HEK293 (cell line): ENCODE results near the gene PIEZO1.

Experiments
- EGR2 ChIP-seq: fragments of 450-650 bp; formaldehyde crosslinking; IDR thresholded peaks from 2 replicates; pipeline ENCODE4 v1.5.1; 2016; ENCODE audit warnings: low read depth, missing biosample characterization, missing genetic modification characterization
- HOXD13 ChIP-seq: sonication (generic); formaldehyde crosslinking; IDR thresholded peaks from 2 replicates; pipeline ENCODE4 v1.8.0; 2022; ENCODE audit warnings: missing genetic modification reagents, borderline replicate concordance
- PRDM1 ChIP-seq: fragments of 450-650 bp; formaldehyde crosslinking; IDR thresholded peaks from 2 replicates; pipeline ENCODE4; 2016; ENCODE audit warnings: missing biosample characterization, missing genetic modification characterization
- RBAK ChIP-seq: fragments of 450-650 bp; formaldehyde crosslinking; IDR thresholded peaks from 2 replicates; pipeline ENCODE4 v1.5.1; 2016; ENCODE audit warnings: missing biosample characterization, missing genetic modification characterization
- SP3 ChIP-seq: fragments of 450-650 bp; formaldehyde crosslinking; IDR thresholded peaks from 2 replicates; pipeline ENCODE4 v1.5.1; 2016; ENCODE audit warnings: missing biosample characterization, missing genetic modification characterization
- SP7 ChIP-seq: fragments of 450-650 bp; formaldehyde crosslinking; IDR thresholded peaks from 2 replicates; pipeline ENCODE4 v1.5.1; 2016; ENCODE audit warnings: missing biosample characterization, missing genetic modification characterization
- ZBTB20 ChIP-seq: fragments of 450-650 bp; formaldehyde crosslinking; IDR thresholded peaks from 2 replicates; pipeline ENCODE4 v1.5.1; 2016; ENCODE audit warnings: missing biosample characterization, missing genetic modification characterization
- ZBTB26 ChIP-seq: fragments of 450-650 bp; formaldehyde crosslinking; optimal IDR thresholded peaks from 2 replicates; pipeline ENCODE3; 2016; ENCODE audit warnings: missing biosample characterization, mild to moderate bottlenecking, missing genetic modification characterization
- ZFP69B ChIP-seq: fragments of 450-650 bp; formaldehyde crosslinking; IDR thresholded peaks from 2 replicates; pipeline ENCODE4 v1.5.1; 2016; ENCODE audit warnings: missing biosample characterization, missing genetic modification characterization
- ZIC2 ChIP-seq: fragments of 450-650 bp; formaldehyde crosslinking; IDR thresholded peaks from 2 replicates; pipeline ENCODE4 v1.5.1; 2016; ENCODE audit warnings: missing biosample characterization, missing genetic modification characterization
- ZNF121 ChIP-seq: fragments of 450-650 bp; formaldehyde crosslinking; IDR thresholded peaks from 2 replicates; pipeline ENCODE4 v1.5.1; 2016; ENCODE audit warnings: missing biosample characterization, missing genetic modification characterization
- ZNF133 ChIP-seq: fragments of 450-650 bp; formaldehyde crosslinking; IDR thresholded peaks from 2 replicates; pipeline ENCODE4 v1.5.1; 2016; ENCODE audit warnings: missing biosample characterization, missing genetic modification characterization
- ZNF174 ChIP-seq: fragments of 450-650 bp; formaldehyde crosslinking; IDR thresholded peaks from 2 replicates; pipeline ENCODE4 v1.5.0; 2017; ENCODE audit warnings: missing biosample characterization, mild to moderate bottlenecking, missing genetic modification characterization
- ZNF18 ChIP-seq: fragments of 450-650 bp; formaldehyde crosslinking; IDR thresholded peaks from 2 replicates; pipeline ENCODE4 v1.5.1; 2016; ENCODE audit warnings: missing biosample characterization, missing genetic modification characterization
- ZNF19 ChIP-seq: fragments of 450-650 bp; formaldehyde crosslinking; IDR thresholded peaks from 2 replicates; pipeline ENCODE4; 2016; ENCODE audit warnings: missing biosample characterization, missing genetic modification characterization, low read depth
- ZNF223 ChIP-seq: fragments of 450-650 bp; formaldehyde crosslinking; IDR thresholded peaks from 2 replicates; pipeline ENCODE4 v1.5.1; 2016; ENCODE audit warnings: missing biosample characterization, missing genetic modification characterization
- ZNF266 ChIP-seq: fragments of 450-650 bp; formaldehyde crosslinking; IDR thresholded peaks from 2 replicates; pipeline ENCODE4 v1.5.1; 2016; ENCODE audit warnings: missing biosample characterization, missing genetic modification characterization, low read depth
- ZNF302 ChIP-seq: fragments of 450-650 bp; formaldehyde crosslinking; IDR thresholded peaks from 2 replicates; pipeline ENCODE4 v1.5.1; 2016; ENCODE audit warnings: missing biosample characterization, missing genetic modification characterization, low read depth
- ZNF311 ChIP-seq: fragments of 450-650 bp; formaldehyde crosslinking; IDR thresholded peaks from 2 replicates; pipeline ENCODE4 v1.5.1; 2017; ENCODE audit warnings: missing biosample characterization, missing genetic modification characterization, borderline replicate concordance
- ZNF366 ChIP-seq: fragments of 450-650 bp; formaldehyde crosslinking; conservative IDR thresholded peaks from 2 replicates; pipeline ENCODE4 v1.5.1; 2016; ENCODE audit warnings: missing biosample characterization, missing genetic modification characterization
- ZNF423 ChIP-seq: fragments of 450-650 bp; formaldehyde crosslinking; IDR thresholded peaks from 2 replicates; pipeline ENCODE4 v1.5.1; 2016; ENCODE audit warnings: missing biosample characterization, missing genetic modification characterization
- ZNF558 ChIP-seq: fragments of 450-650 bp; formaldehyde crosslinking; IDR thresholded peaks from 2 replicates; pipeline ENCODE4 v1.5.1; 2016; ENCODE audit warnings: missing biosample characterization, missing genetic modification characterization
- ZNF580 ChIP-seq: fragments of 450-650 bp; formaldehyde crosslinking; IDR thresholded peaks from 2 replicates; pipeline ENCODE4 v1.5.1; 2016; ENCODE audit warnings: missing biosample characterization, missing genetic modification characterization
- ZNF610 ChIP-seq: fragments of 450-650 bp; formaldehyde crosslinking; IDR thresholded peaks from 2 replicates; pipeline ENCODE4 v1.5.1; 2016; ENCODE audit warnings: missing biosample characterization, missing genetic modification characterization, borderline replicate concordance
- ZNF623 ChIP-seq: fragments of 450-650 bp; formaldehyde crosslinking; IDR thresholded peaks from 2 replicates; pipeline ENCODE4 v1.5.1; 2016; ENCODE audit warnings: missing biosample characterization, missing genetic modification characterization
- ZNF658 ChIP-seq: fragments of 450-650 bp; formaldehyde crosslinking; IDR thresholded peaks from 2 replicates; pipeline ENCODE4; 2016; ENCODE audit warnings: missing biosample characterization, missing genetic modification characterization
- ZNF660 ChIP-seq: fragments of 450-650 bp; IDR thresholded peaks from 2 replicates; pipeline ENCODE4 v1.5.1; 2018; ENCODE audit warnings: missing biosample characterization, mild to moderate bottlenecking, missing genetic modification characterization
- ZSCAN30 ChIP-seq: fragments of 450-650 bp; IDR thresholded peaks from 2 replicates; pipeline ENCODE4 v1.5.1; 2018; ENCODE audit warnings: missing biosample characterization, mild to moderate bottlenecking, missing genetic modification characterization, moderate library complexity
- ZXDB ChIP-seq: fragments of 450-650 bp; formaldehyde crosslinking; IDR thresholded peaks from 2 replicates; pipeline ENCODE4 v1.5.1; 2016; ENCODE audit warnings: missing biosample characterization, missing genetic modification characterization
- TF ChIP-seq, protein P1 (sequence below): fragments of 450-650 bp; formaldehyde crosslinking; IDR thresholded peaks from 2 replicates; pipeline ENCODE4 v1.5.1; 2017; ENCODE audit warnings: missing biosample characterization, missing genetic modification characterization
- TF ChIP-seq, protein P2 (sequence below): fragments of 450-650 bp; formaldehyde crosslinking; IDR thresholded peaks from 2 replicates; pipeline ENCODE4 v1.5.1; 2016; ENCODE audit warnings: missing biosample characterization, missing genetic modification characterization, low read depth

Gene PIEZO1

DNA sequence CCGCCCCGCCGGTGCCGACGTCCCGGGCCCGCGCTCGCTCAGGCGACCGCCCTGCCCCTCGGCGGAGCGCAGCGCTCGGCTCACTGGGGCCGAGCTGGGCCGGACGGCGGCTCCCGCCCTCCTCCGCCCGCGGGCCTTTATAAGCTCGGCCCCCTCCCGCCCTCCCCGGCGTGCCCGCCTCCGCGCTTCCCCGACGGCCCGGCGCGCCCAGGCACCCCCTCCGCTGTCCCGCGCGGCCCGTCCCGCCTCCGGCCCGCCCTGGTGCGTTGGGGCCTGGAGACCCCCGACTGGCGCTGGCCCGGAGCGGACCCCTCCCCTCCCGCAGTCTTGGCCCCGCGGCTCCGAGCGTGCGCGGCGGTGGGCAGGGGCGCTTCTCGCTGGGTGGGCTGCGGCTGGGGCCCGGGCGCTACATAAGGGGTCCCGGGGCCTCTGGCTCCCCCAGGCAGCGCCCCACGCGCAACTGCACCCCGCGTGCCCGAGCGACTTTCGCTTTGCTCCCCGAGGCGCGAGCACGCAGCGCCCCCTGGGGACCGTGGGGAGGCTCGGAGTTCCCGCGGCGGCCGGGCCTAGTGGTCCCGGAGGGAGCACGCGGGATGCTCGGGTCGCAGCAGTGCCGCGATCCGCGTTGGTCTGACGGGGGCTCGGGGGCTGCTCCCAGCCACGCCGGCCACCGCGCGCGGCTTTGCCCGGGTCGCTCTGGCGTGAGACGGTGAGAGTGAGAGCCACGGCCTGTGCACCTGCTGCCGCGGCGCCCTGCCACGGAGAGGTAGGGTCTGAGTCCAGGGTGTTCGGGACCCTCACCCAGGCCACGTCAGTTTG, at the start of gene PIEZO1 (continued):
- TF ChIP-seq ZNF580 (tag by site-specific recombination) (0 out of 2 replicates have a peak, but pooled peaks have one; percentile 33), ZNF423 (tag by site-specific recombination) (peak; percentile 66; the same call in 1 of the 2 replicates), ZNF610 (tag by site-specific recombination) (no peak), ZNF266 (tag by site-specific recombination) (no peak), ZXDB (tag by site-specific recombination) (peak; percentile 47; the same call in 1 of the 2 replicates), ZNF366 (tag by site-specific recombination) (no peak), ZNF121 (tag by site-specific recombination) (no peak), ZFP69B (tag by site-specific recombination) (peak; percentile 32; the same call in 1 of the 2 replicates), ZNF558 (tag by site-specific recombination) (no peak), ZNF223 (tag by site-specific recombination) (no peak), ZNF174 (tag by site-specific recombination) (0 out of 2 replicates have a peak, but pooled peaks have one; percentile 64), ZNF623 (no peak), SP7 (tag by site-specific recombination) (no peak), HOXD13 (no peak), ZNF133 (tag by site-specific recombination) (0 out of 2 replicates have a peak, but pooled peaks have one; percentile 18), ZNF658 (no peak), ZSCAN30 (tag by site-specific recombination) (0 out of 2 replicates have a peak, but pooled peaks have one; percentile 55), ZBTB20 (tag by site-specific recombination) (peak; percentile 72; the same call in 1 of the 2 replicates), RBAK (tag by site-specific recombination) (no peak), ZNF19 (tag by site-specific recombination) (no peak), ZNF660 (tag by site-specific recombination) (0 out of 2 replicates have a peak, but pooled peaks have one; percentile 65), ZBTB26 (tag by site-specific recombination) (peak; percentile 69), SP3 (tag by site-specific recombination) (no peak), ZNF302 (no peak), ZNF311 (tag by site-specific recombination) (no peak), ZNF18 (tag by site-specific recombination) (no peak), EGR2 (no peak), ZIC2 (tag by site-specific recombination) (peak; percentile 88), PRDM1 (tag by site-specific recombination) (peak; percentile 22; the same call in 1 of the 2 replicates)
- TF ChIP-seq, protein P1, sequence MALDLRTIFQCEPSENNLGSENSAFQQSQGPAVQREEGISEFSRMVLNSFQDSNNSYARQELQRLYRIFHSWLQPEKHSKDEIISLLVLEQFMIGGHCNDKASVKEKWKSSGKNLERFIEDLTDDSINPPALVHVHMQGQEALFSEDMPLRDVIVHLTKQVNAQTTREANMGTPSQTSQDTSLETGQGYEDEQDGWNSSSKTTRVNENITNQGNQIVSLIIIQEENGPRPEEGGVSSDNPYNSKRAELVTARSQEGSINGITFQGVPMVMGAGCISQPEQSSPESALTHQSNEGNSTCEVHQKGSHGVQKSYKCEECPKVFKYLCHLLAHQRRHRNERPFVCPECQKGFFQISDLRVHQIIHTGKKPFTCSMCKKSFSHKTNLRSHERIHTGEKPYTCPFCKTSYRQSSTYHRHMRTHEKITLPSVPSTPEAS (tag by site-specific recombination), result no peak
- TF ChIP-seq, protein P2, sequence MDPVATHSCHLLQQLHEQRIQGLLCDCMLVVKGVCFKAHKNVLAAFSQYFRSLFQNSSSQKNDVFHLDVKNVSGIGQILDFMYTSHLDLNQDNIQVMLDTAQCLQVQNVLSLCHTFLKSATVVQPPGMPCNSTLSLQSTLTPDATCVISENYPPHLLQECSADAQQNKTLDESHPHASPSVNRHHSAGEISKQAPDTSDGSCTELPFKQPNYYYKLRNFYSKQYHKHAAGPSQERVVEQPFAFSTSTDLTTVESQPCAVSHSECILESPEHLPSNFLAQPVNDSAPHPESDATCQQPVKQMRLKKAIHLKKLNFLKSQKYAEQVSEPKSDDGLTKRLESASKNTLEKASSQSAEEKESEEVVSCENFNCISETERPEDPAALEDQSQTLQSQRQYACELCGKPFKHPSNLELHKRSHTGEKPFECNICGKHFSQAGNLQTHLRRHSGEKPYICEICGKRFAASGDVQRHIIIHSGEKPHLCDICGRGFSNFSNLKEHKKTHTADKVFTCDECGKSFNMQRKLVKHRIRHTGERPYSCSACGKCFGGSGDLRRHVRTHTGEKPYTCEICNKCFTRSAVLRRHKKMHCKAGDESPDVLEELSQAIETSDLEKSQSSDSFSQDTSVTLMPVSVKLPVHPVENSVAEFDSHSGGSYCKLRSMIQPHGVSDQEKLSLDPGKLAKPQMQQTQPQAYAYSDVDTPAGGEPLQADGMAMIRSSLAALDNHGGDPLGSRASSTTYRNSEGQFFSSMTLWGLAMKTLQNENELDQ (tag by site-specific recombination), result no peak
